Measurements from ENCODE around the gene CARM1.
"Not testable (repeated sequence)": the region's sequence is repeated elsewhere in the genome, so short reads cannot be mapped to it uniquely, and the experiment has no call there.

CARM1 gene

DNA sequence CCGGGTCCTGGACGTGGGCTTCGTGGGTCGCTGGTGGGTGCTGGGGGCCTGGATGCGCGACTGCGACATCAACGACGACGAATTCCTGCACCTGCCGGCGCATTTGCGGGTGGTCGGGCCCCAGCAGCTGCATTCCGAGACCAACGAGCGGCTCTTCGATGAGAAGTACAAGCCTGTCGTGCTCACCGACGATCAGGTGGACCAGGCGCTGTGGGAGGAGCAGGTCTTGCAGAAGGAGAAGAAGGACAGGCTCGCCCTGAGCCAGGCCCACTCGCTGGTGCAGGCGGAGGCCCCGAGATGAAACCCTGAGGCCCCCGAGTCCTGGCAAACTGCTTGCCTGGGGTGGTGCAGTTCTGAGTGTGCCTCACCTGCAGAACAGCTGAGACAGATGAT is 58.0 kb downstream of the CARM1 start:
- no peak for DNase-seq (ENCODE audit: low read depth)

DNA sequence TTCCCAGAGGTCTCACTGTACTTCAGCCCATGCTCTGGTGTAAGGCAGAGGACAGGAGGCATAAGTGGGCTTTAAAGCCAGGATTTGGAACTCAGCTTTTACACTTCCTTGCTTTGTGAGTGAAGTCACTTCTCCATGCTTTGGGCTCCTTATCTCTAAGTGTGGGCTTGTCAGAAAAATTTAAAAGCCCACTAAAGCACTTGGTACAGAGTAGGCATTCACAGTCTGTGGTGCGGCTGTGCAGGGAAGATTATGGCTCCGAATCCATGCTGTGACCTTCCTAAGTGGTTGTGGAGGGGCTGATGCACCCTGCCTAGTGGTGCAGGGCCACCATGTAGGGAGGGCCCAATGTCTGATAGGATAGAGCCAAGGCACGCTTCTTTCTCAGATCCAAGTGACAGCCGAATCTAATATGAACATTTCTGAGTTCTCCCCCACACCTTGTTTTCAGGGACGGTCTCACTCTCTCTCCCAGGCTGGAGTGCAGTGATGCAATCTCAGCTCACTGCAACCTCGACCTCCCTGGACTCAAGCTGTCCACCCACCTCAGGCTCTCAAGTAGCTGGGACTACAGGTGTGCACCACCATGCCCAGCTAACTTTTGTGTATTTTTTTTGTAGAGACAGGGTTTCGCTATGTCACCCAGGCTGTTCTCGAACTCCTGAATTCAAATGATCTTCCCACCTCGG is 64.2 kb downstream of the CARM1 start:
- no peak for DNase-seq (ENCODE audit: low read depth)

DNA sequence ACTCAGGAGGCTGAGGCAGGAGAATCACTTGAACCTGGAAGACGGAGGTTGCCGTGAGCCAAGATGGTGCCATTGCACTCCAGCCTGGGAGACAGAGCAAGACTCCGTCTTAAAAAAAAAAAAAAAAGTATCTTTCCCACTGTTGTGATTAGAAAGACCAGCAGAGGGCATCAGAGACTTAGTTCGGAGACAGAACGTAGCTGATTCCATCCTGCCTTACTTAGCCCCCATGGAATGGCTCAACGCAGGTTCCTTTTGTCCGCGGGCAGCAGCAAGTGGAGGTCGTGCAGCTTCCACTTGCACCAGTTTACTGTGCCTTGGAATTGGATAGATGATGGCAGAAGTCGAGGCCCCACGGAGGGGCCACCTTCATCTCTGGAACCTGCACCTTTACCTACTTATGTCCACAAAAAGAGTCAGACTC is 65.3 kb downstream of the CARM1 start:
- peak; percentile 81 for DNase-seq (ENCODE audit: low read depth)

DNA sequence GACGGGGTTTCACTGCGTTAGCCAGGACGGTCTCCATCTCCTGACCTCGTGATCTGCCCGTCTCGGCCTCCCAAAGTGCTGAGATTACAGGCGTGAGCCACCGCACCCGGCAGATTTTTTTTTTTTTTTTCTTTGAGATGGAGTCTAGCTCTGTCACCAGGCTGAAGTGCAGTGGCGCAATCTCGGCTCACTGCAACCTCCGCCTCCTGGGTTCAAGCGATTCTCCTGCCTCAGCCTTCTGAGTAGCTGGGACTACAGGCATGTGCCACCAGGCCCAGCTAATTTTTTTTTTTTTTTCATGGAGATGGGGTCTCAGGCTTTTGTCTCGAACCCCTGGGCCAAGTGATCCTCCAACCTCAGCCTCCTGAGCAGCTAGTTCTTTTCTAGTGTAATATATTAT is 70.3 kb downstream of the CARM1 start:
- not testable (repeated sequence) for DNase-seq (ENCODE audit: low read depth)

DNA sequence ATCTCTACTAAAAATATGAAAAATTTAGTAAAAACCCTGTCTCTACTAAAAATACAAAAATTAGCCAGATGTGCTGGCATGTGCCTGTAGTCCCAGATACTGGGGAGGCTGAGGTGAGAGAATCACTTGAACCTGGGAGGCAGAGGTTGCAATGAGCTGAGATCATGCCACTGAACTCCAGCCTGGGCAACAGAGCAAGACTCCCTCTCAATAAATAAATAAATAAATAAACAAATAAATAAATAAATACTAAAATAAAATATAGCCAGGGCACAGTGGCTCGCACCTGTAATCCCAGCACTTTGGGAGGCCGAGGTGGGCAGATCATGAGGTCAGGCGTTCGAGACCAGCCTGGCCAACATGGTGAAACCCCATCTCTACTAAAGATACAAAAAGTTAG is 72.1 kb downstream of the CARM1 start:
- DNase-seq (ENCODE audit: low read depth): not testable (repeated sequence)

DNA sequence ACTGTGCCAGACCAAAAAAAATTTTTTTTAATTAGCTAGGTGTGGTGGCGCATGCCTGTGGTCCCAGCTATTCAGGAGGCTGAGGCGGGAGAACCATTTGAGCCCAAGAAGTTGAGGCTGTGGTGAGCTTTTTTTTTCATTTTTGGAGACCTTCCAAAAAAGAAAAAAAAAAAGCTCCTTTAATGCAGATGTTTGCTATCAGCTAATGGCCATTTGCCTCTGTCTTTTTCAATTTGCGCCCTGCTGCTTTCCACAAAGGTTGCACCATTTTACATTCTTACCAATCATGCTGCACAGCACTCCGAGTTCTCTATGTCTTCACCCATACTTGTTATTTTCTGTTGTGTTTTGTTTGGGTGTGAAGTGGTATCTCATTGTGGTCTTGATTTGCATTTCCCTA is 73.9 kb downstream of the CARM1 start:
- no peak for DNase-seq (ENCODE audit: low read depth)

DNA sequence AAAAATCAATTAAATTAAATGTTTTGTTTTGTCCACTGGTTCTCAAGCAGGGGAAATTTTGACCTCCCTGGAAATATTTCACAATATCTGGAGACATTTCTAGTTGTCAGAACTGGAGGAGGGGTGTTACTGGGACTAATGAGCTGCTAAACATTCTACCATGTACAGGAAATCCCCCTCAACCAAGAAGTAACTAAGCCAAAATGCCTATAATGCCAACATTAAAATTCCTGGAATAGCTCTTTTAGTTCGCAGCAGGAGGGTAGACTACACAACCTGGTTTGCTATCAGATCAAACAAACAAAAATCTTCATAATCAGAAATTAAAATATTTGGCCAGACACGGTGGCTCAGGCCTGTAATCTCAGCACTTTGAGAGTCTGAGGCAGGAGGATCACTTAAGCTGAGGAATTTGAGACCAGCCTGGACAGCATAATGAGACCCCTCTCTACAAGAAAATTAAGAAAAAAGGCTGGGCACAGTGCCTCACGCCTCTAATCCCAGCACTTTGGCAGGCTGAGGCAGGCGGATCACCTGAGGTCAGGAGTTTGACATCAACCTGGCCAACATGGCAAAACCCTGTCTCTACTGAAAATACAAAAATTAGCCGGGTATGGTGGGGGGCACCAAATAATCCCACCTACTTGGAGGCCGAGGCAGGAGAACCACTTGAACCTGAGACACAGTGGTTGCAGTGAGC is 75.8 kb downstream of the CARM1 start:
- peak; percentile 84 for DNase-seq (ENCODE audit: low read depth)

DNA sequence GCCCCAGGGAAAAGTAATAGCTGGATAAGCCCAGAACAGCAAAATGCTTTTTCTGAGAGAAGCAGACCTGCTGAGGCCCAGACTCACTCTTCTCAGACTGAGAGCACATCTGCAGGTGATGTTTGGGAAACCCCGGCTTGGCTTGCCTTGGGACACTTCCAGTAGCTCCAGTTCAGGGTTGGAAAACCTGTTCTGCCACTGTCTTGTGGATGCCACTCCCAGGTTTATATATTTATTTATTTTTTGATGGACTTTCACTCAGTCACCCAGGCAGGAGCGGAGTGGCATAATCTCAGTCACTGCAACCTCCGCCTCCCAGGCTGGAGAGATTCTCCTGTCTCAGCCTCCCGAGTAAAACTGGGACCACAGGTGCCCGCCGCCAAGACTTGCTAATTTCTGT is 81.5 kb downstream of the CARM1 start:
- no peak for DNase-seq (ENCODE audit: low read depth)

DNA sequence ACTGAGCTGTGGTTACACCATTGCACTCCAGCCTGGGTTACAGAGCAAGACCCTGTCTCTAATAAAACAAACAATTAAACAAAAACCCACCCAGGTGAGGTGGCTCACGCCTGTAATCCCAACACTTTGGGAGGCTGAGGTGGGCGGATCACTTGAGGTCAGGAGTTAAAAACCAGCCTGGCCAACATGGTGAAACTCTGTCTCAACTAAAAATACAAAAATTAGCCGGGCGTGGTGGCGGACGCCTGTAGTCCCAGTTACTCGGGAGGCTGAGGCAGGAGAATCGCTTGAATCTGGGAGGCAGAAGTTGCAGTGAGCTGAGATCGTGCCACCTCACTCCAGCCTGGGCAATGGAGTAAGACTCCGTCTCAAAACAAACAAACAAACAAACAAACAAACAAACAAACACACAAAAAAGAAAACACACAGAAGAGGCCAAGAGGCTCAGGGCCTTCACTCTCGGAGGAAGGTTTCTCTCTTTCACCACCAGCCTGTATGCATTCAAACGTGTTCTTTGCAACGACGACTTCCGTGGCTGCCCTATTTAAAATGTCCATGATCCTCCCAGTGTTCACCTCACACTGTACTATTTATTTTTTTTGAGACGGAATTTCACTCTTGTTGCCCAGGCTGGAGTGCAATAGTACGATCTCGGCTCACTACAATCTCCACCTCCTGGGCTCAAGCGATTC is 88.1 kb downstream of the CARM1 start:
- not testable (repeated sequence) for DNase-seq (ENCODE audit: low read depth)

DNA sequence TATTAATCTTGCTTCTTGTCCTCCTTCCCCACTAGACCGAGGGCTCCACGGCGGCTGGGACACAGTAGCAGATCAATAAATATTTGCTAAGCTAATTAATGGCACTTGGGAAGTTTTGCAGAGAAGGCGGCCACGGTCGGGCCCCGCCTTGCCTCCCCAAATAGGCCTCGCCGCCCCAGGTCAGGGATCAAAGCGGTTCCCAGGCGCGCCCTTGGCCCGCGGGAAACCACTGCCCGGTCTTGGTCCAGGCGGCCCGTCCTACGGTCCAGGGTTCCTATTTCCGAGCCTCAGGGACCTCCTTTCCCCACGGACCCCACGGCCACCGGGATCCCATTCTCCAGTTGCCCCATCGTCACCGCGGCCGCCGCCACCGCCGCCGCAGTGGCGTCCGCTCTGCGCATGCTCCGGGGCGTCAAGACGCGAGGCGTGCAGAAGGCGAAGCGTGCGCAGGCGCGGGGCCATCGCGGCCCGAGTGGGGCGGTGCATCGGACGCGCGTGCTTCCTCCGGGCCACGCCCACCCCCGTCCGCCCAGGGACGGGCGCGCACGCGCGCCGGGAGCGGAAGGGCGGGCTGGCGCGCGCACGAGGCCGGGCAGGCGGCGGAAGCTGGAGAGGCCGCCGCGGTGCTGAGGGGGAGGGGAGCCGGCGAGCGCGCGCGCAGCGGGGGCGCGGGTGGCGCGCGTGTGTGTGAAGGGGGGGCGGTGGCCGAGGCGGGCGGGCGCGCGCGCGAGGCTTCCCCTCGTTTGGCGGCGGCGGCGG is 89.1 kb downstream of the CARM1 start, which contains the start of gene SMARCA4:
TSS of gene SMARCA4 (plus strand) at position 717 of the 759 bp plus-strand sequence. CDS start 23,122 bp downstream, outside the sequence.
- DNase-seq (ENCODE audit: low read depth): peak; percentile 96

DNA sequence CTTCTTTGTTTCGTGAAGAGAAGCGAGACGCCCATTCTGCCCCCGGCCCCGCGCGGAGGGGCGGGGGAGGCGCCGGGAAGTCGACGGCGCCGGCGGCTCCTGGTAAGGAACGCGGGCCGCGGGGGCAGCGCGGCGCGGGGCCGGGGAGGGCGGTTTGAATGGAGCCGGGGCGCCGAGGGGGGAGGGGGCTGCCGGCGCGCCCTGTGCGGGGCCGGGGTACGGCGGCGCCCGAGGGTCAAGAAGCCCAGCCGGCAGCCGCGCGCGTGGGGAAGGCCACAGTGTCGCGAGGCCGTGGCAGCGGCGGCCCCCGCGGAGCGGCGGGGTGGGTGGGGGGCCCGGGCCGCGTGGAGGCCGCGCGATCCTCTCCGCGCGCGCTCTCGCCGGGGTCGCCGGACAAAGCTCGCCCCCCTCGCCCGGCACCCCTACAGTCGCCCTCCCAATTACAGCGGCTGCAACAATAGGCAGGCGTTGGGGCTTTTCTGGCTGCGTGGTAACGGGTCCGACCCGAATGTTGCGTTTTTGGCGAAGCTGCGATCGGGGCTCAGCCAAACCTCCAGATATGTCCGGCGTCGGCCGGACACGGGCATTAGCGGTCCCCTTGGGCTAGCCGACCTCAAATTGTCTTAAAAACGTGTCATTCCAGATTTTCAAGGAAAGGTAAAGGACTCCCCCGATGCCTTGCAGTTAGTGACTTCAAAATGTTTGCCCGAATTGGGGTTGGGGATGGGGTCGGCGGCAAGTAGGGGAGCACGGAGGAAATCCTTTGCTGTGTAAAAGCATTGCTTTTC is 89.9 kb downstream of the CARM1 start:
- DNase-seq (ENCODE audit: low read depth): peak; percentile 45

DNA sequence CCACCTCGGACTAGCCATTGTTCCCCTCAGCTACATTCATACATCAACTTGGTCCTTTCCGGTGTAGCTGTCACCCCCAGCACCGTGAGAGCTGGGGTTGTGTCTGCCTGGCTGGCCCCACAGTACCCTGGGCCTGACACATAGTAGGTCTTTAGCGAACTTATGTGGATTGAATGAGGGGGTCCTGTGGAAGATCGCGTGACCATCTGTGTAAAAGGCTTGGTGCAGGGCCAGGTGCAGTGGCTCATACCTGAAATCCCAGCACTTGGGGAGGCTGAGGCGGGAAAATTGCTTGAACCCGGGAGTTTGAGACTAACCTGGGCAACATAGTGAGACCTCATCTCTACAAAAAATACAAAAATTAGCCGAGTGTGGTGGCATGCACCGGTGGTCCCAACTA is 91.5 kb downstream of the CARM1 start:
- no peak for DNase-seq (ENCODE audit: low read depth)

DNA sequence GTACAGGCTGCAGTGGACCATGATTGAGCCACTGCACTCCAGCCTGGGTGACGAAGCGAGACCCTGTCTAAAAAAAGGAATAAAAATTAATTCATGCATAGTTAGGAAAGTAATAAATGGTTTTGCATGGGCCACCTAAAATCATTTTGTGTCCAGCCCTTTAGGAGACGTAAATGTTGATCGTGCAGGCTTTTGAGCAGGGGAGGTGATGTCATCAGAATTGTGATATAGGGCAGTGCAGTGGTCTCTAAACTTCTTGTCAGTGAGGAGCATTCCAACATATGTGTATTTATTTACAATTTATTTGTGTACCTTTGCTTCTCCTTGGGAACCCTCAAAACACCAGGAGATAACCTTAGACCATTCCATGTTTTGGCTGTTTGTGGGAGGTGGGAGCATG is 92.5 kb downstream of the CARM1 start:
- no peak for DNase-seq (ENCODE audit: low read depth)

DNA sequence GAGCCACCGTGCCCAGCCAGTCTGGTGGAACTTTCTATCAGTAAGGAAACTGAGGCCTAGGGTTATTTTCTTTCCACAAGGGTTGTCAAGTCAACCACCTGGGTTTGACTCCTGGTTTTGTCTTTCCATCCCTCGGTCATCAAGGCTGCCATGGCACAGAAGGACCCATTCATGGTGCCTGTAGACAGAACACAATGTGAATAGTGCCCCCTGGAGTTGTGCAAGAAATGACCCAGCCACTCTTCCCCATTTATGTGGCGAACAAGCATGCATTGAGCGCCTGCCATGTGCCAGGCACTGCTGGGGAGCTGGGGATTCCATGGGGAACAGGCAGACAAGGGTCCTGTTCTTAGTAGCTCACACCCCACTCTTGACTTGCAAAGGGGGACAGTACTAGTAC is 93.5 kb downstream of the CARM1 start:
- DNase-seq (ENCODE audit: low read depth): no peak

DNA sequence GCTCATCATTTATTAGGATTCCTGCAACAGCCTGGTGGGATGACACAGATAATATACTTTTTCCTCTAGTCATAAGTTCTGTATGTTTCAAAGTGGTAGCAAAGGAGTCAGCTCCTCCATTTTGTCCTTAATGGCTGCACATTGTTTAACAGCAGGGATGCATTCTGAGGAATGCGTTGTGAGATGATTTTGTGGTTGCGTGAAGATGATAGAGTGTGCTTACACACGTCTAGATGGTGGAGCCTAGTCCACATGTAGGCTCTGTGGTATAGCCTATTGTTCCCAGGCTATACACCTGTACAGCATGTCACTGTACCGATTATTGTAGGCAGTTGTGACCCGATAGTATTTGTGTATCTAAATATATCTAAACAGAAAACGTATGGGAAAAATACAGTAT is 94.0 kb downstream of the CARM1 start:
- DNase-seq (ENCODE audit: low read depth): no peak

DNA sequence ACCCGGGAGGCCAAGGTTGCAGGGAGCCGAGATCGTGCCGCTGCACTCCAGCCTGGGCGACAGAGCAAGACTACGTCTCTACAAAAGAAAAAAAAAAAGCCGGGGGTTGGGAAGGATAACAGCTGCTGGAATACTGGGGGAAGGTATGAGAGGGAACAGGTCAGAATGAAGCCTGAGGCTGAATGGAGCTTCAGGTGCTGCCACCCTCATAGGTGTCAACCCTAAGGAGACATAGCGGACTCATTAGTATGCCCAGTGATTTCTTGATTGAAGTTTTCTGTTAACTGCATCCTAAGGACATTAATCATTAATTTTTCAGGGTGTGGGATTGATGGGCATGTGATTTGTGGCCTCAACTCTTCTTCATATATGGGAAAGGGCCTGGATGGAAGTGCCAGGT is 95.5 kb downstream of the CARM1 start:
- DNase-seq (ENCODE audit: low read depth): no peak

DNA sequence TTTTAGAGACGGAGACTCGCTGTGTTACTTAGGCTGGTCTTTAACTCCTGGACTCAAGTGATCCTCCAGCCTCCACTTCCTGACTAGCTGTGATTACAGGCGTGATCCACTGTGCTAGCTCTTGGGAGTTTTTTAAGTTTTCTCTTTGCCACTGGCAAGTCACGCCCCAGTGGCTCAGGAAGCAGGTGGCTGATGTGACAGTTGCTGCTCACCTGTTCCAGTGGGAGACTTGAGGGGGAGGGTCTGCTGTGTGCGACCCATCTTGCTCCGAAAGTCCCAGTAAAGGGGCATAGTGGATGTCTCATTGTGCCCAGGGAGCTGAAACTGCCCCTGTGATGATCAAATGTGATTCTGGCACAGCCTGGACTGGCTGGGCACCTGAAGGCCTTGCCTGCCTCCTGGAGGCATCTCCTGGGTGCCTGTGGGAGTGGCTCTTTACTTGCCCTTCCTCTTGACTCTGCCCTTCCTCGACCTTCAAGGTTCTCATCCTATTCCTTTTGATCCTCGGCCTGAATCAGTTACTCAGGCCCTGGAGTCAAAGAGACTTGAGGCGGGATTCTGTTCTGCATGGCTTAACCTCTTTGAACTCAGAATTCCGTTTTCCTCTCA is 97.3 kb downstream of the CARM1 start:
- DNase-seq (ENCODE audit: low read depth): no peak

DNA sequence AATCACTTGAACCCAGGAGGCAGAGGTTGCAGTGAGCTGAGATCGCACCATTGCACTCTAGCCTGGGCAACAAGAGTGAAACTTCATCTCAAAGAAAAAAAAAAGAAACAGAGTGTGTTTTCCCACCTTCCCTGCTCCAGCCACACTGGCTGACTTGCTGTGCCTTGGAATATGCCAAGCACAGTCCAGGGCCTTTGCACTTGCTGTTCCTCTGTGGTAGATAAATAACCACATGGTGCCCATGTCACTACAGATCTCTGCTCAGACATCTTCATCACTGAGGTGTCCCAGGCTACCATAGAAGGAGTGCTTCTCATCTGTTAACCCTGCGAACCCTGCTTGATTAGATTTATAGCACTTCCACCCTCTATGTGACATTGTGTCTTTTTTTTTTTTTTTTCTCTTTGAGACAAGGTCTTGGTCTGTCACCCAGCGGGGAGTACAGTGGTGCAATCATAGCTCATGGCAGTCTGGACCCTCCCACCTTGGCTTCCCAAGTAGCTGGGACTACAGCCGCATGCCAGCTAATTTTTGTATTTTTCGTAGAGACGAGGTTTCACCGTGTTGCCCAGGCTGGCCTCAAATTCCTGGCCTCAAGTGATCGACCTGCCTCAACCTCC is 99.9 kb downstream of the CARM1 start:
- DNase-seq (ENCODE audit: low read depth): no peak
